ENCODE results near the gene BLTP3B.

GRCh38 chr12:100187857-100188519 is 45.3 kb upstream of the BLTP3B start:
- TF ChIP-seq GATA2 (IDR thresholded peaks at IDR 0.05; ENCODE audit: low read depth, low read length) = no peak
- no peak for TF ChIP-seq GATA3 (IDR thresholded peaks at IDR 0.05; ENCODE audit: low read depth, low read length)
